Neural progenitor cell (in vitro differentiated cells): ENCODE measurements around the gene PSENEN. TPM values are rescaled to one million over a fixed set of nuclear protein-coding genes. Genes with fewer than 3 reads are reported as not detected.

Source experiments
- DNase-seq: peaks from one replicate; pipeline ENCODE4 v3.0.0-alpha.2; 2016; ENCODE audit warnings: low spot score
- H2AFZ ChIP-seq: fragments of 200-600 bp; sonication (generic); replicated peaks from 2 replicates; pipeline ENCODE4 v1.6.1; 2016; ENCODE audit warnings: antibody characterized with exemption
- H3F3A ChIP-seq: fragments of 200-600 bp; sonication (generic); 2 replicates; pipeline ENCODE4 v1.6.1; 2016; ENCODE audit warnings: antibody characterized with exemption, low read depth
- H3K27ac ChIP-seq: fragments of 200-600 bp; sonication (generic); 2 replicates; pipeline ENCODE4 v1.5.1; 2016; ENCODE audit warnings: mild to moderate bottlenecking
- H3K27me3 ChIP-seq: fragments of 200-600 bp; sonication (generic); 2 replicates; pipeline ENCODE4 v1.6.1; 2016; ENCODE audit warnings: mild to moderate bottlenecking, moderate library complexity
- H3K36me3 ChIP-seq: fragments of 200-600 bp; sonication (generic); 2 replicates; pipeline ENCODE4 v1.5.1; 2016
- H3K4me1 ChIP-seq: fragments of 200-600 bp; sonication (generic); 2 replicates; pipeline ENCODE4 v1.6.1; 2016; ENCODE audit warnings: mixed run types
- H3K4me2 ChIP-seq: fragments of 200-600 bp; sonication (generic); 2 replicates; pipeline ENCODE4 v1.6.1; 2016
- H3K4me3 ChIP-seq: fragments of 200-600 bp; sonication (generic); 2 replicates; pipeline ENCODE4 v1.5.1; 2016
- H3K79me2 ChIP-seq: fragments of 200-600 bp; sonication (generic); 2 replicates; pipeline ENCODE4 v1.6.1; 2016; ENCODE audit warnings: low read depth
- H3K9ac ChIP-seq: fragments of 200-600 bp; sonication (generic); 2 replicates; pipeline ENCODE4 v1.6.1; 2016
- H3K9me3 ChIP-seq: fragments of 200-600 bp; sonication (generic); 2 replicates; pipeline ENCODE4 v1.5.1; 2016; ENCODE audit warnings: low read depth
- H4K20me1 ChIP-seq: fragments of 200-600 bp; sonication (generic); 2 replicates; pipeline ENCODE4 v1.6.1; 2016; ENCODE audit warnings: low read depth
- H3K27ac Mint-ChIP-seq: 3 replicates; pipeline ENCODE4 v1.8.0; 2021; ENCODE audit warnings: mixed read lengths
- H3K27me3 Mint-ChIP-seq: 2 replicates; pipeline ENCODE4 v1.8.0; 2022; ENCODE audit warnings: low read depth, mild to moderate bottlenecking, inconsistent platforms, moderate library complexity, mixed read lengths; ENCODE audit not compliant: insufficient read depth
- H3K36me3 Mint-ChIP-seq: 3 replicates; pipeline ENCODE4 v1.8.0; 2021; ENCODE audit warnings: mixed read lengths
- H3K4me1 Mint-ChIP-seq: 3 replicates; pipeline ENCODE4 v1.8.0; 2021; ENCODE audit warnings: mixed read lengths
- H3K4me3 Mint-ChIP-seq: 3 replicates; pipeline ENCODE4 v1.8.0; 2021; ENCODE audit warnings: mild to moderate bottlenecking, moderate library complexity, mixed read lengths
- H3K9me3 Mint-ChIP-seq: 3 replicates; pipeline ENCODE4 v1.8.0; 2020; ENCODE audit warnings: mixed read lengths
- CTCF ChIP-seq: fragments of 200-600 bp; sonication (generic); IDR thresholded peaks from 2 replicates; pipeline ENCODE4 v1.5.1; 2017; ENCODE audit warnings: antibody characterized with exemption, mild to moderate bottlenecking
- EZH2 ChIP-seq: fragments of 200-600 bp; sonication (generic); IDR thresholded peaks from 2 replicates; pipeline ENCODE4 v1.6.1; 2017; ENCODE audit warnings: antibody characterized with exemption, mild to moderate bottlenecking, moderate library complexity
- EZH2phosphoT487 ChIP-seq: fragments of 200-600 bp; sonication (generic); IDR thresholded peaks from 2 replicates; pipeline ENCODE4 v1.6.1; 2017; ENCODE audit warnings: antibody characterized with exemption
- total RNA-seq: library from RNA; depleted of rRNA; stranded (reverse); fragments of >200 nt; gene quantifications from 2 replicates; pipeline ENCODE4 v1.2.3, GENCODE V29; 2015; ENCODE audit warnings: low replicate concordance

PSENEN gene
- total RNA-seq, 1 donor from 2014 or later = 10.9 TPM

GRCh38 chr19:35731353-35731752, 14.1 kb upstream of the PSENEN start:
- no peaks in the 10 kb centered on the region for H4K20me1 ChIP-seq
- no peak overlapping the region for H3K9ac ChIP-seq
- H2AFZ ChIP-seq = no peak overlapping the region
- H3K4me1 ChIP-seq = no peaks in the 10 kb centered on the region
- no peaks in the 10 kb centered on the region for H3K9me3 Mint-ChIP-seq
- H3K27me3 ChIP-seq = no peaks in the 10 kb centered on the region
- peaks cover 38% of the 10 kb centered on the region for H3K36me3 Mint-ChIP-seq
- no peak overlapping the region for H3K4me3 ChIP-seq
- H3K36me3 ChIP-seq = no peaks in the 10 kb centered on the region
- H3K4me2 ChIP-seq = no peak overlapping the region
- no peak for TF ChIP-seq EZH2
- no peak for TF ChIP-seq CTCF
- TF ChIP-seq EZH2phosphoT487 = no peak
- no peaks in the 10 kb centered on the region for H3K79me2 ChIP-seq
- no peaks in the 10 kb centered on the region for H3K9me3 ChIP-seq
- no peak overlapping the region for H3K27ac Mint-ChIP-seq
- DNase-seq = no peak
- no peak overlapping the region for H3K27ac ChIP-seq
- H3K4me3 Mint-ChIP-seq = no peak overlapping the region
- no peaks in the 10 kb centered on the region for H3K4me1 Mint-ChIP-seq
- H3K27me3 Mint-ChIP-seq = peaks cover 10% of the 10 kb centered on the region
- H3F3A ChIP-seq = no peaks in the 10 kb centered on the region

- H3K27me3 Mint-ChIP-seq = peaks cover 7% of the 10 kb centered on the region
- Histone ChIP-seq H3K4me1 (no peaks in the 10 kb centered on the region), H3K79me2 (no peaks in the 10 kb centered on the region), H3K4me2 (no peak overlapping the region), H3K4me3 (no peak overlapping the region), H3K9me3 (no peaks in the 10 kb centered on the region), H3K27ac (no peak overlapping the region), H4K20me1 (no peaks in the 10 kb centered on the region), H3K27me3 (no peaks in the 10 kb centered on the region), H3K36me3 (no peaks in the 10 kb centered on the region), H3K9ac (no peak overlapping the region), H3F3A (no peaks in the 10 kb centered on the region), H2AFZ (no peak overlapping the region)
- H3K36me3 Mint-ChIP-seq = peaks cover 40% of the 10 kb centered on the region
- H3K4me3 Mint-ChIP-seq = no peak overlapping the region
- no peak overlapping the region for H3K27ac Mint-ChIP-seq
- no peaks in the 10 kb centered on the region for H3K9me3 Mint-ChIP-seq
- H3K4me1 Mint-ChIP-seq = no peaks in the 10 kb centered on the region
- TF ChIP-seq CTCF = no peak
- no peak for TF ChIP-seq EZH2
- no peak for TF ChIP-seq EZH2phosphoT487
- no peak for DNase-seq
Observed at GRCh38 chr19:35731779-35732405, 13.6 kb upstream of the PSENEN start.

GRCh38 chr19:35732540-35733179, 12.8 kb upstream of the PSENEN start:
- Histone ChIP-seq H3K27me3 (no peaks in the 10 kb centered on the region), H3K4me2 (no peak overlapping the region), H2AFZ (no peak overlapping the region), H3K9ac (no peak overlapping the region), H3K27ac (no peak overlapping the region), H3F3A (no peaks in the 10 kb centered on the region), H3K4me1 (no peaks in the 10 kb centered on the region), H4K20me1 (no peaks in the 10 kb centered on the region), H3K79me2 (no peaks in the 10 kb centered on the region), H3K4me3 (no peak overlapping the region), H3K36me3 (no peaks in the 10 kb centered on the region), H3K9me3 (no peaks in the 10 kb centered on the region)
- Mint-ChIP-seq H3K27me3 (peaks cover 7% of the 10 kb centered on the region), H3K4me1 (no peaks in the 10 kb centered on the region), H3K4me3 (no peak overlapping the region), H3K27ac (no peak overlapping the region), H3K36me3 (peaks cover 37% of the 10 kb centered on the region), H3K9me3 (no peaks in the 10 kb centered on the region)
- DNase-seq = no peak
- TF ChIP-seq EZH2phosphoT487 = no peak
- TF ChIP-seq CTCF = no peak
- TF ChIP-seq EZH2 = no peak
